Esophagus muscularis mucosa (tissue), 4 donors: Measurements from ENCODE around the gene PTPRE.

Experiments
- CTCF ChIP-seq, 3 experiments: fragments of 200-600 bp in 2 of 3; fragments of 450-650 bp in 1 of 3; sonication (generic) in 2 of 3; IDR thresholded peaks; one replicate each; pipeline ENCODE4 v1.5.1; 2017 to 2019; ENCODE audit warnings: antibody characterized with exemption in 3 of 3, mild to moderate bottlenecking in 2 of 3, moderate library complexity in 1 of 3
- EP300 ChIP-seq: sonication (generic); formaldehyde crosslinking; IDR thresholded peaks from one replicate; pipeline ENCODE4 v1.6.1; 2017; ENCODE audit warnings: antibody characterized with exemption
- POLR2A ChIP-seq: fragments of 450-650 bp; IDR thresholded peaks from one replicate; pipeline ENCODE4 v1.6.1; 2017; ENCODE audit warnings: antibody characterized with exemption, moderate library complexity, mild to moderate bottlenecking, low read depth
- POLR2AphosphoS5 ChIP-seq, 2 donors: sonication (generic); formaldehyde crosslinking; IDR thresholded peaks; one replicate each; pipeline ENCODE4 v1.6.1; 2017; ENCODE audit warnings: antibody characterized with exemption in 2 of 2

- TF ChIP-seq POLR2A (no peak), CTCF (IDR thresholded peaks at IDR 0.05) (no peak), EP300 (no peak), POLR2AphosphoS5 (IDR thresholded peaks at IDR 0.05) (no peak)
Measured at GRCh38 chr10:127919418-127920271, 12.7 kb downstream of the PTPRE start.
